Measurements from ENCODE around the gene TAX1BP1. TPM values are rescaled to one million over a fixed set of nuclear protein-coding genes. Genes with fewer than 3 reads are reported as not detected.

Gene TAX1BP1
- total RNA-seq, 1 experiment from 2014 or later: 58.3 TPM

DNA sequence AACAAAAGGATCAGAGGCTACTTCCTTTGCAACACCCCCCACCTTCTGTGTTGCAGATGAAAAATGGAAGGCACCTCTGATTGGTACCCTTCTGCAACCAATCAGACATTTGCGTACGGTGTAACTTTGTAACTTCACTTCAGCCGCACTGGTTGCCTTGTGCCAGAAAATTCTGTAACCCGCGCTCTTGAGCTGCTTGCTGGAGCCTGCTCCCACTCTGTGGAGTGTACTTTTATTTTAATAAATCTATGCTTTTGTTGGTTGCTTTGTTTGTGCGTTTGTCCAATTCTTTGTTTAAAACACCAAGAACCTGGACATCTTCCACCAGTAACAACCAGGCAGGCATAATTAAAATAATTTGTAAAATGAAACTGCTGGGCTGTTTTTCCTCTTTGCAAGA is 31.5 kb upstream of the TAX1BP1 start:
- Histone ChIP-seq H4K8ac (replicated peaks; ENCODE audit: insufficient read length, low read depth, low read length) (no peak overlapping the region), H3K4ac (ENCODE audit: low read depth, low read length) (no peak overlapping the region), H2BK5ac (ENCODE audit: insufficient read length, low read length) (no peak overlapping the region), H3K9me3 (ENCODE audit: control insufficient read depth, low read depth, low read length) (no peaks in the 10 kb centered on the region), H3K27ac (ENCODE audit: insufficient read length, low read depth, low read length) (no peak overlapping the region), H3K4me2 (ENCODE audit: insufficient read depth, insufficient read length, low read length) (no peak overlapping the region), H3K79me2 (ENCODE audit: insufficient read depth, low read length) (no peaks in the 10 kb centered on the region), H3K9ac (ENCODE audit: extremely low read depth, insufficient read length, low read length) (no peak overlapping the region), H2BK120ac (ENCODE audit: low read depth, low read length, poor library complexity, severe bottlenecking) (no peak overlapping the region), H3K23ac (ENCODE audit: insufficient read length, low read depth, low read length) (no peak overlapping the region), H3K27me3 (ENCODE audit: insufficient read depth, low read length) (no peaks in the 10 kb centered on the region), H3K4me1 (ENCODE audit: insufficient read depth, low read length) (no peaks in the 10 kb centered on the region), H3T11ph (ENCODE audit: low read length) (no peak overlapping the region), H4K20me1 (ENCODE audit: control insufficient read depth, insufficient read depth, insufficient read length) (no peaks in the 10 kb centered on the region), H4K91ac (ENCODE audit: insufficient read length, low read depth, low read length) (no peak overlapping the region), H2AFZ (ENCODE audit: low read length) (no peak overlapping the region), H3K18ac (ENCODE audit: insufficient read length, low read depth, low read length) (no peak overlapping the region), H4K5ac (ENCODE audit: insufficient read length, low read depth, low read length) (no peak overlapping the region), H3K14ac (ENCODE audit: insufficient read depth, low read length) (no peak overlapping the region), H2BK12ac (ENCODE audit: insufficient read length, low read depth, low read length) (no peak overlapping the region), H2AK5ac (ENCODE audit: insufficient read length, low read length) (no peak overlapping the region), H2BK15ac (ENCODE audit: low read depth, low read length) (no peak overlapping the region), H2BK20ac (ENCODE audit: low read depth, low read length, poor library complexity, severe bottlenecking) (no peak overlapping the region), H3K56ac (ENCODE audit: insufficient read length, low read depth, low read length) (no peak overlapping the region), H3K23me2 (ENCODE audit: insufficient read length, low read depth, low read length, poor library complexity, severe bottlenecking) (no peaks in the 10 kb centered on the region), H3K79me1 (ENCODE audit: insufficient read depth, low read depth, low read length, poor library complexity, severe bottlenecking) (no peaks in the 10 kb centered on the region)
- Mint-ChIP-seq H3K27me3 (ENCODE audit: low read depth) (no peaks in the 10 kb centered on the region; the same call in none of the 2 replicates), H3K4me3 (no peak overlapping the region), H3K36me3 (ENCODE audit: insufficient read depth in 1 of 3, low read depth in 3 of 3) (no peaks in the 10 kb centered on the region), H3K4me1 (no peaks in the 10 kb centered on the region), H3K9me3 (peaks cover 0 to 3% of the 10 kb centered on the region in 2 experiments; a peak in 1 of 5 replicates), H3K27ac (no peak overlapping the region)
- no peak for DNase-seq
- no peak for TF ChIP-seq CTCF (conservative IDR thresholded peaks at IDR 0.05)
- WGBS (ENCODE audit: extremely low coverage, insufficient read length, low lambda C conversion rate): no CpG with 5 or more reads among the region's 6 CpGs

Data from H9 (cell line).